Mesothelial cell of epicardium (in vitro differentiated cells): Measurements from ENCODE around the gene SLC1A4. TPM values are rescaled to one million over a fixed set of nuclear protein-coding genes. Genes with fewer than 3 reads are reported as not detected.

Experiments used
- DNase-seq, 2 experiments: peaks; one replicate each; pipeline ENCODE4 v3.0.0; 2021; ENCODE audit warnings: low spot score in 2 of 2; ENCODE audit not compliant: unreplicated experiment in 2 of 2
- H3K27ac Mint-ChIP-seq: 2 replicates; pipeline ENCODE4 v1.8.0; 2021; ENCODE audit warnings: mixed read lengths
- H3K27me3 Mint-ChIP-seq: 2 replicates; pipeline ENCODE4 v1.8.0; 2021; ENCODE audit warnings: low read depth, mixed read lengths
- H3K36me3 Mint-ChIP-seq: 2 replicates; pipeline ENCODE4 v1.8.0; 2021; ENCODE audit warnings: mixed read lengths
- H3K4me1 Mint-ChIP-seq: 2 replicates; pipeline ENCODE4 v1.8.0; 2021; ENCODE audit warnings: mixed read lengths
- H3K4me3 Mint-ChIP-seq: 2 replicates; pipeline ENCODE4 v1.8.0; 2021; ENCODE audit warnings: mild to moderate bottlenecking, moderate library complexity, mixed read lengths
- H3K9me3 Mint-ChIP-seq: 2 replicates; pipeline ENCODE4 v1.8.0; 2021; ENCODE audit warnings: mixed read lengths
- total RNA-seq: library from RNA; stranded (reverse); gene quantifications from 3 replicates; pipeline ENCODE4 v1.2.1, GENCODE V29; 2021
- TF ChIP-seq, protein P1 (sequence below): fragments of 200-600 bp; sonication (generic); IDR thresholded peaks from one replicate; pipeline ENCODE4 v1.5.0; 2021; ENCODE audit warnings: antibody characterized with exemption; ENCODE audit not compliant: unreplicated experiment

The SLC1A4 gene
- total RNA-seq, 1 donor from 2014 or later = 5.3 TPM

- H3K9me3 Mint-ChIP-seq = peaks cover 10% of the 10 kb centered on the region
- peaks cover 8% of the 10 kb centered on the region for H3K4me1 Mint-ChIP-seq
- TF ChIP-seq, protein P1, sequence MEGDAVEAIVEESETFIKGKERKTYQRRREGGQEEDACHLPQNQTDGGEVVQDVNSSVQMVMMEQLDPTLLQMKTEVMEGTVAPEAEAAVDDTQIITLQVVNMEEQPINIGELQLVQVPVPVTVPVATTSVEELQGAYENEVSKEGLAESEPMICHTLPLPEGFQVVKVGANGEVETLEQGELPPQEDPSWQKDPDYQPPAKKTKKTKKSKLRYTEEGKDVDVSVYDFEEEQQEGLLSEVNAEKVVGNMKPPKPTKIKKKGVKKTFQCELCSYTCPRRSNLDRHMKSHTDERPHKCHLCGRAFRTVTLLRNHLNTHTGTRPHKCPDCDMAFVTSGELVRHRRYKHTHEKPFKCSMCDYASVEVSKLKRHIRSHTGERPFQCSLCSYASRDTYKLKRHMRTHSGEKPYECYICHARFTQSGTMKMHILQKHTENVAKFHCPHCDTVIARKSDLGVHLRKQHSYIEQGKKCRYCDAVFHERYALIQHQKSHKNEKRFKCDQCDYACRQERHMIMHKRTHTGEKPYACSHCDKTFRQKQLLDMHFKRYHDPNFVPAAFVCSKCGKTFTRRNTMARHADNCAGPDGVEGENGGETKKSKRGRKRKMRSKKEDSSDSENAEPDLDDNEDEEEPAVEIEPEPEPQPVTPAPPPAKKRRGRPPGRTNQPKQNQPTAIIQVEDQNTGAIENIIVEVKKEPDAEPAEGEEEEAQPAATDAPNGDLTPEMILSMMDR = no peak
- H3K4me3 Mint-ChIP-seq = no peak overlapping the region
- H3K27ac Mint-ChIP-seq = no peak overlapping the region
- H3K36me3 Mint-ChIP-seq = peaks cover 3% of the 10 kb centered on the region
- no peak for DNase-seq
- H3K27me3 Mint-ChIP-seq = no peaks in the 10 kb centered on the region
These were observed 37.8 kb upstream of the SLC1A4 start for GRCh38 chr2:64951306-64951953.

GRCh38 chr2:64952096-64952495 lies 37.1 kb upstream of the SLC1A4 start:
- H3K27ac Mint-ChIP-seq = no peak overlapping the region
- DNase-seq = no peak
- H3K36me3 Mint-ChIP-seq = peaks cover 3% of the 10 kb centered on the region
- no peak overlapping the region for H3K4me3 Mint-ChIP-seq
- H3K27me3 Mint-ChIP-seq = no peaks in the 10 kb centered on the region
- peaks cover 5% of the 10 kb centered on the region for H3K4me1 Mint-ChIP-seq
- TF ChIP-seq, protein P1 = no peak
- H3K9me3 Mint-ChIP-seq = peaks cover 10% of the 10 kb centered on the region

DNA sequence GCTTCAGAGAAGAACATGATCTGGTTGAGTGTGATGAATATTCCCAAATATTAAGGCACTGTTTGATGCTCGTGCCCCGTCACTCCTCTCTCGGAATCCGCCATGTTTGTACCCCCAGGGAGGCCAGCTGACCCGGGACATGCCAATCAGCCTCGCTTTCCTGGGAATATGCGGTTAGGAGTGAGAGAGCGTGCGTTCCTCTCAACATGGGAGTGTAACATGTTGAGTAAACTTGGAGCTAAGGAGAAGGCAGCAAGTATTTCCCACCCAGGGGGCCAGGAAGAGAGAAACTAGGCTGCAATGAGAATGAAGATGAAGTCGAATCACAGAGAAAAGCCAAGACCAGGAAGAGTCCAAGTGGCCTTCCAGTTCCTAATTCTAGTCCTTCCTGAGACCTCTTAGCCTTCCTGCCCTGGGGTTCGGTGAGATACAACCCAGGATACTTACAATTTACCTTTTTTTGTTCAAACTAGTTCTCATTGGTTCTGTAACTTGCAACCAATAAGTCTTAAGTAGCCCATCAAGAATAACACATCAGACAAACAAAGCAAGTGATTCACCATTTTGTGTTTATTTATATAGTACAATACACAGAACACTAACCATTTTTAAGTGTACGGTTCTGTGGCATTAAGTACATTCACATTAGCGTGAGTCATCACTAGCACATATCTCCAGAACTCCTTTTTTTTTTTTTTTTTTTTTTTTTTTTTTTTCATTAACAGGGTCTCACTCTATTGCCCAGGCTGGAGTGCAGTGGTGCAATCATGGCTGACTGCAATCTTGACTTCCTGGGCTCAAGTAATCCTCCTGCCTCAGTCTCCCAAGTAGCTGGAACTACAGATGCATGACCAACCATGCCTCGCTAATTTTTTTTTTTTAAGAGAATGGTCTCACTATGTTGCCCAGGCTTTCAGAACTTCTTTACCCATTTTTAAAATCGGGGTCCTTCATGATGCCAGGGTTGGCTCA lies 36.4 kb upstream of the SLC1A4 start:
- H3K4me3 Mint-ChIP-seq = no peak overlapping the region
- no peak for DNase-seq
- H3K36me3 Mint-ChIP-seq = peaks cover 3% of the 10 kb centered on the region
- peaks cover 5% of the 10 kb centered on the region for H3K4me1 Mint-ChIP-seq
- peaks cover 10% of the 10 kb centered on the region for H3K9me3 Mint-ChIP-seq
- no peak overlapping the region for H3K27ac Mint-ChIP-seq
- no peaks in the 10 kb centered on the region for H3K27me3 Mint-ChIP-seq
- TF ChIP-seq, protein P1 = no peak

GRCh38 chr2:64955467-64955866 lies 33.7 kb upstream of the SLC1A4 start:
- H3K9me3 Mint-ChIP-seq = peaks cover 10% of the 10 kb centered on the region
- peaks cover 3% of the 10 kb centered on the region for H3K36me3 Mint-ChIP-seq
- H3K4me3 Mint-ChIP-seq = no peak overlapping the region
- no peak overlapping the region for H3K27ac Mint-ChIP-seq
- TF ChIP-seq, protein P1 = no peak
- no peaks in the 10 kb centered on the region for H3K4me1 Mint-ChIP-seq
- DNase-seq = no peak
- H3K27me3 Mint-ChIP-seq = no peaks in the 10 kb centered on the region

DNA sequence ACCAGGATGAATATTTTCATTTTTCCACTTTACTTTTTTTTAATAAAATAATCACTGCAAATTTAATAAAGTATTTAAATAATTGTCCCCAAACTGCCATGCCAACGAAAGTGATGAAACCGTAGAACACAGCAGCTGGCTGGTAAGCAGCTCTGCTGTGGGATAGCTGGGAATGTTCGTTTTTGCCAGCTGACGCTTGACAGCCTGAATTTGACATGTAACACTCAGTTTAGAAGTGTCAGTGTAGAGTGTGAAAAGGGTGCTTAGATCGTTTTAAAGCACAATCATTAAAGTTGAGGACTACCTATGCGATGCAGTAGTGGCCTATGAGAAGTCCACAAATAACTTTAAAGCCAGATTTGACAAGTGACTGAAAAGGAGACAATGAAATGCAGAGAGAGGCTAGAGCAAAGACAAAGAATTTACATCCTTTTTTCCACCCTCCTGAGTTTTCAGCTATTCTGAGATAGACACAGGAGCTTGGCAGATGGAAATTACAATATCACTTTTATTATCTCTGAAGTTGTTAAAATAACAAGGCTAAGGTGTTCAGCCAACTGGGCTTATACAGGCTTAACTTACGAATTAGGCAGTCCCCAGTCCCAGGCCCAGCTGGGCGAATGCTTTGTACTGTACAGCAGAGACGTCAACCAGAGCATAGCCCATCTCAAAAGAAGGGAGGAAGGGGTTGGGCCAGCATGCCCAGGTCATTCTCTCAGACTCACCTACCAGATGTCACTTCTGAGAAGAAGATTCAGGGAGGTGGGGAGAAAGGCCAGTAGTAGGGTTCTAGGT lies 31.9 kb upstream of the SLC1A4 start:
- Mint-ChIP-seq H3K27ac (no peak overlapping the region), H3K36me3 (peaks cover 3% of the 10 kb centered on the region), H3K4me3 (no peak overlapping the region), H3K9me3 (peaks cover 10% of the 10 kb centered on the region), H3K4me1 (no peaks in the 10 kb centered on the region), H3K27me3 (no peaks in the 10 kb centered on the region)
- TF ChIP-seq, protein P1 = no peak
- DNase-seq = no peak
